ENCODE measurements around the gene GLRX.
"Not testable (repeated sequence)": the region's sequence is repeated elsewhere in the genome, so short reads cannot be mapped to it uniquely, and the experiment has no call there.

The GLRX gene

DNA sequence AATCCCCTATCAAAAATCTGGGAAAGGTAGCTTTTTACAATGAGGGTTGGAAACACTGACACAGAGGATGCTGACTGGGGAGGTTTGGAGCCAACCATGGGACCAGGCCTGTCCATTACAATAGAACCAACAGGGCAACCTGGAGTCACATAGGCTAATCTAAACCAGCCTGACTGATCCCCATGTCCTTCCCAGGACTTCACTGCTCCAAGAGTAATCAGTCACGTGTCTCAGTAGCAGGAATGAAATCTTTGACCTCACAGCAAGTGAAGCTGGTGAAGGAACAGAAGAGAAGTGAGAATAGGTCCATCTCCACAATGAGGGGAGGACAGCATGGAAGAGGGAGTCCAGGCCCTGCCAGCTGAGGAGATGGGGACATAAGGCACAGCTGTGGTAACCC lies 16.0 kb upstream of the GLRX start:
- 78% methylated on average over 1 of the region's 1 CpG for WGBS
- H3K9ac ChIP-seq (ENCODE audit: low read depth, low read length): no peak overlapping the region
- no peaks in the 10 kb centered on the region for H3K36me3 ChIP-seq (ENCODE audit: insufficient read depth, low read length)
- peaks cover 6% of the 10 kb centered on the region; the same call in 1 of the 2 replicates for H3K27me3 ChIP-seq (ENCODE audit: insufficient read depth, low read length)
- H3K9me3 ChIP-seq (ENCODE audit: insufficient read depth, low read depth, low read length): no peaks in the 10 kb centered on the region
- H3K27ac ChIP-seq (ENCODE audit: low read depth, low read length): no peak overlapping the region
- no peak overlapping the region for H3K4me3 ChIP-seq (ENCODE audit: low read length)
- 0 out of 2 replicates have a peak, but pooled peaks cover 4% of the 10 kb centered on the region for H3K4me1 ChIP-seq (ENCODE audit: insufficient read depth, low read length)

DNA sequence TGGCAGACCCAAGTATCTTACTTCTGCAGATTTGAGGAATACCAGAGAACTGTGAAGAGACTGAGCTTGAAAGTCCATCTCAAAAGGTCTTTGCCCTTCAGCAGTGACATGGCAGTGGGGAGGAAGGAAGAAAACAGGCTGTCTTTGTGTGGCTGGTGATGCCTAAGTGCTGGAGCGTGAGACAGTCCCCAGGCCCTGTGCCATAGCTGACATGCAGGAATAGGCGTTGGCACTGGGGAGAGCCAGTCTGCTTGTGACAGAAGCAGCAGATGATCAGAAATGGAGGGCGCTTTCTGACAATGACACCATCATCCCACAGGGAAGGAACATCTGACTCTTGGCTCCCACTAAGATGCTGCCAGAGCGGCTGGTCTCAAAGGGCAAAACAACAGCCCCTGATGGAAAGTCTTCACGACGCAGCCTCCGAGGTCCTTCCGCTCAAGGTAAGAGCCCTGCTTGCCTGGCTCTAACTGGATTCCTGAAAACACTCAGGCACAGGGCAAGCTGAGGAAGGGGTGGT lies 15.5 kb upstream of the GLRX start:
- no peak overlapping the region for H3K9ac ChIP-seq (ENCODE audit: low read depth, low read length)
- no peaks in the 10 kb centered on the region for H3K9me3 ChIP-seq (ENCODE audit: insufficient read depth, low read depth, low read length)
- no peak overlapping the region for H3K4me3 ChIP-seq (ENCODE audit: low read length)
- H3K36me3 ChIP-seq (ENCODE audit: insufficient read depth, low read length): no peaks in the 10 kb centered on the region
- no peak overlapping the region for H3K27ac ChIP-seq (ENCODE audit: low read depth, low read length)
- 0 out of 2 replicates have a peak, but pooled peaks cover 4% of the 10 kb centered on the region for H3K4me1 ChIP-seq (ENCODE audit: insufficient read depth, low read length)
- 95% methylated on average over 8 of the region's 8 CpGs for WGBS
- peaks cover 6% of the 10 kb centered on the region; the same call in 1 of the 2 replicates for H3K27me3 ChIP-seq (ENCODE audit: insufficient read depth, low read length)

DNA sequence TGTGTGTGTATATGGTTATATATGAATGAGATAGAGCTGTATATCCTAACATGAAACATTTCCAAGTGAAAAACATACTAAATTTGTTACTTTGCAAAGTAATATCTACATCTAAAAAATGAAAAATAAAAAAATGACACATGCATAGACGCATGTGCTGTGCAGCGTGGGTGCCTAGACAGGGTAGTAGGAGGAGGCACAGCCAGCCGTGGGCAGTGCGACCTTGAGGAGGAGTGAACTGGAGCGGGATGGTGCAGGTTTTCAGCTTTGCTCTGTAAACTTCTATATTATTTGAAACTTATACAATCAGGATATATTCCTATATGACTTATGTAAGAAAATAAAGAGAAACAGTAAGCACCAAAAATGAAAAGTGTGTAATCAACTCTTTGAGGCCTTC lies 15.0 kb upstream of the GLRX start:
- H3K4me3 ChIP-seq (ENCODE audit: low read length): no peak overlapping the region
- no peaks in the 10 kb centered on the region for H3K36me3 ChIP-seq (ENCODE audit: insufficient read depth, low read length)
- no peak overlapping the region for H3K27ac ChIP-seq (ENCODE audit: low read depth, low read length)
- 94% methylated on average over 4 of the region's 5 CpGs for WGBS
- H3K9ac ChIP-seq (ENCODE audit: low read depth, low read length): no peak overlapping the region
- peaks cover 6% of the 10 kb centered on the region; the same call in 1 of the 2 replicates for H3K27me3 ChIP-seq (ENCODE audit: insufficient read depth, low read length)
- H3K4me1 ChIP-seq (ENCODE audit: insufficient read depth, low read length): 0 out of 2 replicates have a peak, but pooled peaks cover 4% of the 10 kb centered on the region
- H3K9me3 ChIP-seq (ENCODE audit: insufficient read depth, low read depth, low read length): no peaks in the 10 kb centered on the region

DNA sequence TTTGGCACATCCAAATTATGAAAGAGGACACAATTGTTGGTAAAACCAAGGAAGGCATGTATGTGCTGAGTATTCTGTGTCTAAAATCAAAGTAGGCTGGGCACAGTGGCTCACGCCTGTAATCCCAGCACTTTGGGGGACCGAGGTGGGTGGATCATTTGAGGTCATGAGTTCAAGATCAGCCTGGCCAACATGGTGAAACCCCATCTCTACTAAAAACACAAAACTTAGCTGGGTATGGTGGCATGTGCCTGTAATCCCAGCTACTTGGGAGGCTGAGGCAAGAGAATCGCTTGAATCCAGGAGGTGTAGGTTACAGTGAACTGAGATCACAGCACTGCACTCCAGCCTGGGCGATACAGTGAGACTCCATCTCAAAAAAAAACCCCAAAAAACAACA lies 14.4 kb upstream of the GLRX start:
- 90% methylated on average over 4 of the region's 4 CpGs for WGBS
- H3K36me3 ChIP-seq (ENCODE audit: insufficient read depth, low read length); H3K4me3 ChIP-seq (ENCODE audit: low read length); H3K27ac ChIP-seq (ENCODE audit: low read depth, low read length); H3K9me3 ChIP-seq (ENCODE audit: insufficient read depth, low read depth, low read length); H3K9ac ChIP-seq (ENCODE audit: low read depth, low read length); H3K27me3 ChIP-seq (ENCODE audit: insufficient read depth, low read length); H3K4me1 ChIP-seq (ENCODE audit: insufficient read depth, low read length): not testable (repeated sequence)

DNA sequence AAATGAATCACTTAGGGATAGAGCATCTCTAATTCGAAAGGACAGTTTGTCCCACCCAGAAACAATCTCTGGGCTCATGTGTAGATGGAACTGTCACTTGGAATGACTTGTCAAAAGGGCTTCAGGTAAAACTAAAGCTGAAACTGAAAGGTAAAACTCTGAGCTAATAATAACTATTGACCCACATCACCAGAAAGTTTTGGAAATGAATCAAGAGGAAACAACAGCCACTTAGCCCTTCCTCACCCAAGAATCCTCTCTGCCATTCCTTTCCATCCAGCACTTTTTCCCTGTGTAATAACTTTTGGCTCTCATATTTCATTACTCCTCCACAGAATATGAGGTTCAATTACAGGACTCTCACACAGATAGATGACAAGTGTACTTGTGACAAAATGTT lies 14.0 kb upstream of the GLRX start:
- 94% methylated on average over 1 of the region's 1 CpG for WGBS
- no peaks in the 10 kb centered on the region for H3K9me3 ChIP-seq (ENCODE audit: insufficient read depth, low read depth, low read length)
- H3K4me3 ChIP-seq (ENCODE audit: low read length): no peak overlapping the region
- H3K36me3 ChIP-seq (ENCODE audit: insufficient read depth, low read length): no peaks in the 10 kb centered on the region
- H3K27ac ChIP-seq (ENCODE audit: low read depth, low read length): no peak overlapping the region
- 0 out of 2 replicates have a peak, but pooled peaks cover 4% of the 10 kb centered on the region for H3K4me1 ChIP-seq (ENCODE audit: insufficient read depth, low read length)
- H3K27me3 ChIP-seq (ENCODE audit: insufficient read depth, low read length): peaks cover 6% of the 10 kb centered on the region; the same call in 1 of the 2 replicates
- no peak overlapping the region for H3K9ac ChIP-seq (ENCODE audit: low read depth, low read length)

DNA sequence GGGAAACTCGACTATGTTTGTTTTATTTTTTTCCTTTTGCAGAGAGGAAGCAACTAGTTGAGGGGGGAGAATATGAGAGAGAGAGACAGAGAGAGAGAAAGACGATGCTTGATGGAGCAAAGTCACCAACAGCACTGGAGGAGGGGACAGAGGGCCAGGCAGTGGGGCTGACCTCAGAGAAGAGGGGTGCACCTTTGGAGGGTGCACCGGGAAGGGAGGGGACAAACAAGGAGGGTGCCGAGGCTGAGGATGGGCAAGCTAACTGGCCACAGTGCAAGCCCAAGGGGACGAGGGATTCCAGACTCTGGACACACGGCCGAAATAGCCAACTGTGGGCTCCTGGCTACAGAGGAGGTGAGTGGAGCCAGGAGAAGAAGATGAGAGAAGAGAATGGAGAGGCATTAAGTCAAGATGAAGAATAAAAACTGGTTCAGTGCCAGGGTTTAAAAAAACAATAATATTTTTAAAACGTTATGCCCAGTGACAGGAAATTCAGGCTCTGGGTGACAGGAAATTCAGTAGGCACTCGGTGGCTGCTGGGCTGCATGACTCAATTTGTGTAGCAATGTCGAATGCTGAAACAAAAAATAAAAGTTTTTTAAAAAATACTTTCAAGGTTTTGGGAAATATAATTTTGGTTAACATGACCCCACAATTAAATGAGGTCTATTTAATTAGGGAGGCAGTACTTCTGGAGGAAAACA lies 13.3 kb upstream of the GLRX start:
- Histone ChIP-seq H3K27ac (ENCODE audit: low read depth, low read length) (no peak overlapping the region), H3K4me3 (ENCODE audit: low read length) (no peak overlapping the region), H3K27me3 (ENCODE audit: insufficient read depth, low read length) (peaks cover 6% of the 10 kb centered on the region; the same call in 1 of the 2 replicates), H3K36me3 (ENCODE audit: insufficient read depth, low read length) (no peaks in the 10 kb centered on the region), H3K9me3 (ENCODE audit: insufficient read depth, low read depth, low read length) (no peaks in the 10 kb centered on the region), H3K4me1 (ENCODE audit: insufficient read depth, low read length) (0 out of 2 replicates have a peak, but pooled peaks cover 4% of the 10 kb centered on the region), H3K9ac (ENCODE audit: low read depth, low read length) (no peak overlapping the region)
- 90% methylated on average over 10 of the region's 10 CpGs for WGBS

DNA sequence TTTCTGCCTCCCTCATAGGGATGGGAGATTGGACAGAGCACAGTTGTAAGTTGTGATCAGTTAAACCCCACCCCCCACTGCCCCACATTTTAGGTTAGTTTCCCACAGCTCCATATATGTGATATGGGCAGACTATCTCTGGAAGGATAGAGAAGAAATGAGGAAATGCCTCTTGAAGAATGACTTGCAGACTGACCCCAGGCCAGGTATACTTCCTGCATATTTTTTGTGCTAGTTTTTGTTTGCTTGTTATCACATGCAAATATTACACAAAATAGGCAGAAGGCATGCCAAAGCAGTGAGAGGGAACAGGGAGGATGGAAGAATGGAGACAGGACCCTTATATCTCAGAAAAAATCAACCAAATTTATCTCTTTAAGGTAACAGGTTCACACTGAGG lies 10.1 kb upstream of the GLRX start:
- Histone ChIP-seq H3K4me3 (ENCODE audit: low read length) (no peak overlapping the region), H3K27ac (ENCODE audit: low read depth, low read length) (no peak overlapping the region), H3K9ac (ENCODE audit: low read depth, low read length) (no peak overlapping the region), H3K9me3 (ENCODE audit: insufficient read depth, low read depth, low read length) (no peaks in the 10 kb centered on the region), H3K36me3 (ENCODE audit: insufficient read depth, low read length) (no peaks in the 10 kb centered on the region), H3K4me1 (ENCODE audit: insufficient read depth, low read length) (0 out of 2 replicates have a peak, but pooled peaks cover 4% of the 10 kb centered on the region), H3K27me3 (ENCODE audit: insufficient read depth, low read length) (peaks cover 6% of the 10 kb centered on the region; the same call in 1 of the 2 replicates)

DNA sequence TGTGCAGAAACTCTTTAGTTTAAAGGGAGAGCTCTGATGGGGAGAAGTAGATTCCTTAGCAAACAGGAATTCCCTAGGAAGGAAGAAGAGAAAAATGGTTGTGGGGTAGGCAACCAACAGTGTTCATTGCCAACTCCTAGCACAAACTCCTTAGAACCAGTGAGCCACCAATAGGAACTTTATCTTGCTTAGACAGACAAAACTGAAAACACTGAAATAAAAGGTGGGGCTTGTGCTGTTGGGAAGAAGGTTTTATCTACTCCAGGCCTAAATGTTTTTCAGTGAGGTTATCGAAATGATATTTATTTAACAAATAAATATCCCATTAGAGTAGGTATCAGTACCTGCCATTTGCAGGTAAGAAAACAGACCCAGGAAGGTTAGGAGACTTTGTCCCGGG lies 7.7 kb upstream of the GLRX start:
- Histone ChIP-seq H3K27ac (ENCODE audit: low read depth, low read length) (no peak overlapping the region), H3K36me3 (ENCODE audit: insufficient read depth, low read length) (no peaks in the 10 kb centered on the region), H3K9ac (ENCODE audit: low read depth, low read length) (no peak overlapping the region), H3K27me3 (ENCODE audit: insufficient read depth, low read length) (peaks cover 6% of the 10 kb centered on the region; the same call in 1 of the 2 replicates), H3K4me3 (ENCODE audit: low read length) (no peak overlapping the region), H3K4me1 (ENCODE audit: insufficient read depth, low read length) (0 out of 2 replicates have a peak, but pooled peaks cover 4% of the 10 kb centered on the region), H3K9me3 (ENCODE audit: insufficient read depth, low read depth, low read length) (no peaks in the 10 kb centered on the region)
- 93% methylated on average over 1 of the region's 2 CpGs for whole genome bisulfite sequencing

DNA sequence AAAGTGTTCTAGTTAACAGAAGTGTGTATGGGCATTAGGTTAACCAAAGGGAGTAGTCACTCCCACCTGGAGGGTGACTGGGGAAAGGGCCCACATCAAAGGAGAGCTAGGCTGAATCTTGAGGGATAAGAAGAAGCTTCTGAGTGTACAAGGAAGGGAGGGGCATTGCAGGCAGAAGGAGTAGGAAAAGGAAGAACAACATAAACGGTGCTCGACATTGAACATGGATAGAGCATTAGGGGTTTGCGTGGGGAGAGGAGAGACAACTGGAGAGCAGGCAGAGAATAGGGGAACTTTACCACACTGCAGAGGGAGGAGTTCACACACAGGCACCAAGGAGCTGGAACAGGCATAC lies 5.3 kb upstream of the GLRX start:
- H3K4me1 ChIP-seq (ENCODE audit: insufficient read depth, low read length): peaks cover 10% of the 10 kb centered on the region
- H3K9me3 ChIP-seq (ENCODE audit: insufficient read depth, low read depth, low read length): no peaks in the 10 kb centered on the region
- no peak overlapping the region for H3K27ac ChIP-seq (ENCODE audit: low read depth, low read length)
- H3K9ac ChIP-seq (ENCODE audit: low read depth, low read length): no peak overlapping the region
- H3K4me3 ChIP-seq (ENCODE audit: low read length): no peak overlapping the region
- H3K27me3 ChIP-seq (ENCODE audit: insufficient read depth, low read length): no peaks in the 10 kb centered on the region
- 93% methylated on average over 3 of the region's 3 CpGs for WGBS
- H3K36me3 ChIP-seq (ENCODE audit: insufficient read depth, low read length): no peaks in the 10 kb centered on the region

DNA sequence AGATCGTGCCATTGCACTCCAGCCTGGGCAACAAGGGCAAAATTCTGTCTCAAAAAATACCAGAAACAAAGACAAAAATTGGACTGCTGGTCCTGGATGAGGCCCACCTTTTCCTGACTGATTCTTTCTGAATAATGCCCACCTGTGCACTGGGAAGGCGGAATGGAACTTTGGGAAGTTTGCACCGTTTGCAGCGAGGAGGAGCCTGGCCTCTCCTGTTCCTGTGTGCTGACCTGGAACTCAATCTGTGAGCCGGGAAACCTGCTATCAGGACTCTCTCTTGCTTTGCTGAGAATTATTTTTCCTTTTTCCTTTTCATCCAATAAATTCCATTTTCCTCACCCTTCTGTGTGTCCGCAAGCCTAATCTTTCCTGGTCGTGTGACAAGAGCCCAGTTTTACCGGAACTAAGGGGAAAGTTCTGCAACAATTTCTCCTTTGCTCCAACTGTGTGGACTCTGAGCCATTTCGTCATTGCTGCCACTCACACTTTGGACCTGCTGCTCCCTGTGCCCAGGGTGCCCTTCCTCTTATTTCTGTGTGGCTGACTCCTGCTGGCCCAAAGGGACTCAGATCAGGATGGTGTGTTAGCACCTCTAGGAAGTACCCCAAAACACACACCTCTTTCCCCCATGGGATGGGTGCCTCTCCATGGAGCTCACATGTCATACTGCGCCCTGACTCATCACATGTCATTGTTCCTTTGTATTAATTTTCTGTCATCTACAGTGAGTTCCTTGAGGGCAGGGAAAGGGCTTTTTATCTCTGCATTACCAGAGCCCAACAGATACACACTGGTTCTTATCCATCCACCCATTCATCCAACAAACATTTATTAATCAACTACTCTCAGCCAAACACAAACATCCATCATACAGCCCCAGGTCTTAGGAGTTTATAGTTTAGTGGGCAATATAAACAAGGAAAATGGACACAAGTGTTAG lies 4.7 kb upstream of the GLRX start:
- H3K36me3 ChIP-seq (ENCODE audit: insufficient read depth, low read length): no peaks in the 10 kb centered on the region
- no peak overlapping the region for H3K27ac ChIP-seq (ENCODE audit: low read depth, low read length)
- H3K4me1 ChIP-seq (ENCODE audit: insufficient read depth, low read length): peaks cover 13% of the 10 kb centered on the region
- WGBS: 93% methylated on average over 10 of the region's 10 CpGs
- H3K4me3 ChIP-seq (ENCODE audit: low read length): no peak overlapping the region
- no peak overlapping the region for H3K9ac ChIP-seq (ENCODE audit: low read depth, low read length)
- no peaks in the 10 kb centered on the region for H3K27me3 ChIP-seq (ENCODE audit: insufficient read depth, low read length)
- no peaks in the 10 kb centered on the region for H3K9me3 ChIP-seq (ENCODE audit: insufficient read depth, low read depth, low read length)

DNA sequence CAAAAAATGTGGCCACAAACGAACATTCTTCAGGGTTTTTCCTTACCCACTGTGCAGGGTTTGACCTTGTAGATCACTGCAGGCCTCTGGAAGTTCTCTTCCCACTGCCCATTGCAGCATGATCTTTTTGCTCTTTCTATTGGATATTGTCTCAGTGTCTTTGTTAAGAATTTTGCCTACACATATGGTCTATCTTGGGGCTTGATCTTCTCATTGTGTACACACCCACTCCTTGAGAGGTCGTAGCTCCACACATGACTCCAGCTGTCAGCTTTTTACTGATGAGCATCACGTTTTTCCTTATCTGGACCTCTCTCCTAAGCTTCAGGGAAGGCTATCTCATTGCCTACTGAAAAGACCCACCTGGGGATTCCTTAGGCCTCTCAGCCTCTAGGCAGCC lies 3.0 kb upstream of the GLRX start:
- H3K9me3 ChIP-seq (ENCODE audit: insufficient read depth, low read depth, low read length): no peaks in the 10 kb centered on the region
- H3K9ac ChIP-seq (ENCODE audit: low read depth, low read length): no peak overlapping the region
- H3K36me3 ChIP-seq (ENCODE audit: insufficient read depth, low read length): no peaks in the 10 kb centered on the region
- peaks cover 20% of the 10 kb centered on the region for H3K4me1 ChIP-seq (ENCODE audit: insufficient read depth, low read length)
- no peaks in the 10 kb centered on the region for H3K27me3 ChIP-seq (ENCODE audit: insufficient read depth, low read length)
- WGBS: 74% methylated on average over 3 of the region's 3 CpGs
- no peak overlapping the region for H3K27ac ChIP-seq (ENCODE audit: low read depth, low read length)
- H3K4me3 ChIP-seq (ENCODE audit: low read length): no peak overlapping the region
